HCT116 (cell line): ENCODE measurements around the gene EXOSC1. TPM values are rescaled to one million over a fixed set of nuclear protein-coding genes. Genes with fewer than 3 reads are reported as not detected.

Experiments used
- ATAC-seq: fragments of 200-7000 bp; cut with Tn5 transposase; 2 replicates; pipeline ENCODE4 v1.9.1; 2020; ENCODE audit warnings: mild to moderate bottlenecking, moderate library complexity
- BruUV-seq: library from RNA; stranded (reverse); fragments of 400-500 nt; replicated peaks from 2 replicates; lab custom pipeline; 2021; lab: Mats Ljungman, UMichigan
- CTCF ChIA-PET: fragments of 300-600 bp; sonication (Branson Sonifier 250); formaldehyde crosslinking; loops from one replicate; lab custom pipeline; 2021; ENCODE audit warnings: antibody characterized with exemption; lab: Charles Lee
- POLR2A ChIA-PET: fragments of 300-600, 350-600 bp; sonication (Branson Sonifier 250); formaldehyde crosslinking; loops from one replicate; lab custom pipeline; 2021; ENCODE audit warnings: antibody characterized with exemption; lab: Charles Lee
- RAD21 ChIA-PET, 2 experiments: fragments of 300-600 bp; sonication (Branson Sonifier 250); formaldehyde crosslinking; loops; one replicate each; lab custom pipeline; 2023; ENCODE audit warnings: low total read pairs in 2 of 2; ENCODE audit not compliant: uncharacterized antibody in 2 of 2, unreplicated experiment in 2 of 2, low non-redundant PET in 1 of 2; lab: Charles Lee
- DNase-seq: peaks from one replicate; pipeline ENCODE4 v3.0.0-alpha.2; 2010; ENCODE audit warnings: low read depth, low spot score
- H2AFZ ChIP-seq: fragments of 200-600 bp; shearing (Covaris generic), sonication (generic); 2 replicates; pipeline ENCODE4 v1.6.1; 2017; ENCODE audit warnings: low read depth, mixed run types, mixed read lengths, antibody characterized with exemption, low read length; ENCODE audit not compliant: poor library complexity, severe bottlenecking
- H3K27ac ChIP-seq: 2 replicates; pipeline ENCODE4 v1.5.1; 2012; ENCODE audit warnings: low read depth, low read length
- H3K27me3 ChIP-seq: fragments of 200-600 bp; sonication (generic); 2 replicates; pipeline ENCODE4 v1.6.1; 2016; ENCODE audit warnings: mixed run types, low read length, mixed read lengths; ENCODE audit not compliant: insufficient read depth
- H3K36me3 ChIP-seq, 2 experiments: fragments of 200-500 bp in 1 of 2; fragments of 200-600 bp in 1 of 2; sonication (Bioruptor generic) in 1 of 2; sonication (generic) in 1 of 2; 2 replicates each; pipeline versions ENCODE4 v1.5.1 to v1.6.1; 2014 to 2016; ENCODE audit warnings: low read length in 2 of 2, inconsistent platforms in 1 of 2, mixed read lengths in 1 of 2, mixed run types in 1 of 2; ENCODE audit not compliant: insufficient read depth in 2 of 2, control insufficient read depth in 1 of 2
- H3K4me1 ChIP-seq, 2 experiments: fragments of 200-600 bp in 1 of 2; sonication (generic) in 1 of 2; 2 replicates each; pipeline versions ENCODE4 v1.5.1 to v1.6.1; 2012 to 2017; ENCODE audit warnings: low read length in 2 of 2, inconsistent platforms in 1 of 2, mild to moderate bottlenecking in 1 of 2, mixed read lengths in 1 of 2, mixed run types in 1 of 2, moderate library complexity in 1 of 2; ENCODE audit not compliant: insufficient read depth in 2 of 2, control insufficient read depth in 1 of 2
- H3K4me2 ChIP-seq: fragments of 200-600 bp; sonication (generic); 2 replicates; pipeline ENCODE4 v1.6.1; 2017; ENCODE audit warnings: mixed run types, low read length, mixed read lengths
- H3K4me3 ChIP-seq, 2 experiments: fragments of 200-600 bp in 1 of 2; sonication (generic) in 1 of 2; replicated peaks in 1 of 2; 2 replicates each; pipeline ENCODE4 v1.5.1; 2011 to 2016; ENCODE audit warnings: low read length in 2 of 2, control low read depth in 1 of 2, low read depth in 1 of 2, mild to moderate bottlenecking in 1 of 2, mixed read lengths in 1 of 2, mixed run types in 1 of 2
- H3K79me2 ChIP-seq: fragments of 200-600 bp; sonication (generic); 2 replicates; pipeline ENCODE4 v1.6.1; 2017; ENCODE audit warnings: mild to moderate bottlenecking, mixed run types, low read length, moderate library complexity, mixed read lengths; ENCODE audit not compliant: insufficient read depth
- H3K9ac ChIP-seq: fragments of 200-600 bp; sonication (generic); 2 replicates; pipeline ENCODE4 v1.6.1; 2016; ENCODE audit warnings: low read length, mixed read lengths
- H3K9me2 ChIP-seq: fragments of 200-600 bp; sonication (generic), shearing (Covaris generic); 2 replicates; pipeline ENCODE4 v1.6.1; 2017; ENCODE audit warnings: mixed run types, mild to moderate bottlenecking, moderate library complexity; ENCODE audit not compliant: insufficient read depth
- H3K9me3 ChIP-seq, 2 experiments: fragments of 200-500 bp in 1 of 2; fragments of 200-600 bp in 1 of 2; sonication (Bioruptor generic) in 1 of 2; sonication (generic) in 1 of 2; 2 replicates each; pipeline ENCODE4 v1.6.1; 2014 to 2017; ENCODE audit warnings: low read length in 2 of 2, mixed read lengths in 2 of 2, inconsistent platforms in 1 of 2, low read depth in 1 of 2, mild to moderate bottlenecking in 1 of 2, mixed run types in 1 of 2, moderate library complexity in 1 of 2; ENCODE audit not compliant: control insufficient read depth in 1 of 2, insufficient read depth in 1 of 2
- H4K20me1 ChIP-seq: fragments of 200-600 bp; sonication (generic), shearing (Covaris generic); 2 replicates; pipeline ENCODE4 v1.6.1; 2017; ENCODE audit warnings: mixed run types, mild to moderate bottlenecking, moderate library complexity; ENCODE audit not compliant: insufficient read depth
- FOSL1 ChIP-seq: IDR thresholded peaks from 2 replicates; pipeline ENCODE4 v1.6.1; 2012; ENCODE audit warnings: low read depth
- POLR2AphosphoS5 ChIP-seq: IDR thresholded peaks from 2 replicates; pipeline ENCODE4 v1.6.1; 2011; ENCODE audit warnings: mild to moderate bottlenecking, low read depth, low read length, moderate library complexity
- RAD21 ChIP-seq: IDR thresholded peaks from 2 replicates; pipeline ENCODE4 v1.6.1; 2012; ENCODE audit warnings: low read depth, mild to moderate bottlenecking
- SP1 ChIP-seq: IDR thresholded peaks from 2 replicates; pipeline ENCODE4 v1.6.1; 2012; ENCODE audit warnings: low read depth
- TCF7L2 ChIP-seq: IDR thresholded peaks from 2 replicates; pipeline ENCODE4 v1.7.0; 2011; ENCODE audit warnings: borderline replicate concordance, inconsistent platforms; ENCODE audit not compliant: insufficient read depth, insufficient read length; ENCODE audit errors: extremely low read depth
- intact Hi-C: fragments of 100-400 bp; cut with micrococcal nuclease; formaldehyde crosslinking; loops from 2 replicates; pipeline ENCODE4 v1.10.0; 2022
- total RNA-seq: library from RNA; stranded (reverse); gene quantifications from one replicate; pipeline ENCODE4 v1.2.1, GENCODE V29; 2021; ENCODE audit not compliant: unreplicated experiment
- TF ChIP-seq, protein P1 (sequence below), 3 experiments: fragments of 200-600 bp in 1 of 3; sonication (generic) in 1 of 3; IDR thresholded peaks in 2 of 3; conservative IDR thresholded peaks in 1 of 3; 2 replicates each; pipeline ENCODE4 v1.5.1; 2012 to 2017; ENCODE audit warnings: low read depth in 2 of 3, low read length in 2 of 3, antibody characterized with exemption in 1 of 3, borderline replicate concordance in 1 of 3, control low read depth in 1 of 3, mild to moderate bottlenecking in 1 of 3, mixed read lengths in 1 of 3, mixed run types in 1 of 3, moderate library complexity in 1 of 3; ENCODE audit not compliant: insufficient read depth in 1 of 3
- TF ChIP-seq, protein P2 (sequence below): IDR thresholded peaks from 2 replicates; pipeline ENCODE4 v1.6.1; 2012; ENCODE audit warnings: low read depth
- TF ChIP-seq, protein P3 (sequence below): IDR thresholded peaks from 2 replicates; pipeline ENCODE4 v1.6.1; 2011; ENCODE audit warnings: mild to moderate bottlenecking, low read length, moderate library complexity; ENCODE audit not compliant: insufficient replicate concordance; ENCODE audit errors: extremely low read depth
- TF ChIP-seq, protein P4 (sequence below): IDR thresholded peaks from 2 replicates; pipeline ENCODE4 v1.6.1; 2012

Gene EXOSC1
- total RNA-seq, 1 experiment from 2014 or later, result 38.9 TPM

DNA sequence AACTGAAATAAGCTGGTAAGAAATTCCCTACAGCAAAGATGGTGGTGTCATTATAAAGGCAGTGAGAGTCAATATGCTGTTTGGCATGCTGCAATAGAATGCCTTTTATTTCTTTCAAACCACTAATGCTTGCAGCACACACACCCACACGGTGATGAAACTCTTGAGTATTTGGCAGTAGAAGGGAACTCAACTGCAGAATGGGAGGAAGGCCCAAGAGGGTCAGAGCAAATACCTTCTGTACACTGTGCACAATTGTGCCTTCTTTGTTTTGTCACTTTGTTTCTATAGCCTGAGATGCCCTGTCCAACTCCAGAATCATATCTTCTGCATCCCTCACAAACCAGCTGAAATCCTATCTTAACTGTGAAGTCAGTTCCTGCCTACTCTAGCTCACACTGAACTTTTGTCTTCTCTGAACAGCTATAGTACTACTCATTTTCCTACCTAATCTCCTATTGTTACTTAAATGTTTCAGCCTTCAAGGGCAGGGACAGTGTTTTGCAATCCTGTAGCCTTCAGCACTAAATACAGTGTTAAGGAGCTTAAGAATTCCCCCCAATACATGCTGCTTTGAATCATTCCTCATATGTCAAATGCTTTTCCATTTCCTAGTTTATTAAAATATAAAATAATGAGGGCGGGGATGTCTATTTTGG is 30.3 kb upstream of the EXOSC1 start:
- H4K20me1 ChIP-seq, result peaks cover 3% of the 10 kb centered on the region; the same call in 1 of the 2 replicates
- H3K9ac ChIP-seq, result no peak overlapping the region
- ChIA-PET RAD21 (no interaction called here), CTCF (no interaction called here), POLR2A (no interaction called here)
- H3K4me2 ChIP-seq, result no peak overlapping the region
- no peak for ATAC-seq
- no peak overlapping the region for H3K4me3 ChIP-seq
- H3K9me2 ChIP-seq, result no peaks in the 10 kb centered on the region
- TF ChIP-seq SP1 (no peak), TCF7L2 (no peak), FOSL1 (no peak), POLR2AphosphoS5 (no peak), RAD21 (no peak)
- TF ChIP-seq, protein P1, sequence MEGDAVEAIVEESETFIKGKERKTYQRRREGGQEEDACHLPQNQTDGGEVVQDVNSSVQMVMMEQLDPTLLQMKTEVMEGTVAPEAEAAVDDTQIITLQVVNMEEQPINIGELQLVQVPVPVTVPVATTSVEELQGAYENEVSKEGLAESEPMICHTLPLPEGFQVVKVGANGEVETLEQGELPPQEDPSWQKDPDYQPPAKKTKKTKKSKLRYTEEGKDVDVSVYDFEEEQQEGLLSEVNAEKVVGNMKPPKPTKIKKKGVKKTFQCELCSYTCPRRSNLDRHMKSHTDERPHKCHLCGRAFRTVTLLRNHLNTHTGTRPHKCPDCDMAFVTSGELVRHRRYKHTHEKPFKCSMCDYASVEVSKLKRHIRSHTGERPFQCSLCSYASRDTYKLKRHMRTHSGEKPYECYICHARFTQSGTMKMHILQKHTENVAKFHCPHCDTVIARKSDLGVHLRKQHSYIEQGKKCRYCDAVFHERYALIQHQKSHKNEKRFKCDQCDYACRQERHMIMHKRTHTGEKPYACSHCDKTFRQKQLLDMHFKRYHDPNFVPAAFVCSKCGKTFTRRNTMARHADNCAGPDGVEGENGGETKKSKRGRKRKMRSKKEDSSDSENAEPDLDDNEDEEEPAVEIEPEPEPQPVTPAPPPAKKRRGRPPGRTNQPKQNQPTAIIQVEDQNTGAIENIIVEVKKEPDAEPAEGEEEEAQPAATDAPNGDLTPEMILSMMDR (IDR thresholded peaks at IDR 0.05 in 2 of 3, conservative IDR thresholded peaks at IDR 0.05 in 1 of 3; ENCODE audit: borderline replicate concordance in 1 of 3, insufficient read depth in 1 of 3, low read depth in 2 of 3, low read length in 2 of 3), result no peak
- TF ChIP-seq, protein P2, sequence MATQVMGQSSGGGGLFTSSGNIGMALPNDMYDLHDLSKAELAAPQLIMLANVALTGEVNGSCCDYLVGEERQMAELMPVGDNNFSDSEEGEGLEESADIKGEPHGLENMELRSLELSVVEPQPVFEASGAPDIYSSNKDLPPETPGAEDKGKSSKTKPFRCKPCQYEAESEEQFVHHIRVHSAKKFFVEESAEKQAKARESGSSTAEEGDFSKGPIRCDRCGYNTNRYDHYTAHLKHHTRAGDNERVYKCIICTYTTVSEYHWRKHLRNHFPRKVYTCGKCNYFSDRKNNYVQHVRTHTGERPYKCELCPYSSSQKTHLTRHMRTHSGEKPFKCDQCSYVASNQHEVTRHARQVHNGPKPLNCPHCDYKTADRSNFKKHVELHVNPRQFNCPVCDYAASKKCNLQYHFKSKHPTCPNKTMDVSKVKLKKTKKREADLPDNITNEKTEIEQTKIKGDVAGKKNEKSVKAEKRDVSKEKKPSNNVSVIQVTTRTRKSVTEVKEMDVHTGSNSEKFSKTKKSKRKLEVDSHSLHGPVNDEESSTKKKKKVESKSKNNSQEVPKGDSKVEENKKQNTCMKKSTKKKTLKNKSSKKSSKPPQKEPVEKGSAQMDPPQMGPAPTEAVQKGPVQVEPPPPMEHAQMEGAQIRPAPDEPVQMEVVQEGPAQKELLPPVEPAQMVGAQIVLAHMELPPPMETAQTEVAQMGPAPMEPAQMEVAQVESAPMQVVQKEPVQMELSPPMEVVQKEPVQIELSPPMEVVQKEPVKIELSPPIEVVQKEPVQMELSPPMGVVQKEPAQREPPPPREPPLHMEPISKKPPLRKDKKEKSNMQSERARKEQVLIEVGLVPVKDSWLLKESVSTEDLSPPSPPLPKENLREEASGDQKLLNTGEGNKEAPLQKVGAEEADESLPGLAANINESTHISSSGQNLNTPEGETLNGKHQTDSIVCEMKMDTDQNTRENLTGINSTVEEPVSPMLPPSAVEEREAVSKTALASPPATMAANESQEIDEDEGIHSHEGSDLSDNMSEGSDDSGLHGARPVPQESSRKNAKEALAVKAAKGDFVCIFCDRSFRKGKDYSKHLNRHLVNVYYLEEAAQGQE, result no peak
- TF ChIP-seq, protein P3, sequence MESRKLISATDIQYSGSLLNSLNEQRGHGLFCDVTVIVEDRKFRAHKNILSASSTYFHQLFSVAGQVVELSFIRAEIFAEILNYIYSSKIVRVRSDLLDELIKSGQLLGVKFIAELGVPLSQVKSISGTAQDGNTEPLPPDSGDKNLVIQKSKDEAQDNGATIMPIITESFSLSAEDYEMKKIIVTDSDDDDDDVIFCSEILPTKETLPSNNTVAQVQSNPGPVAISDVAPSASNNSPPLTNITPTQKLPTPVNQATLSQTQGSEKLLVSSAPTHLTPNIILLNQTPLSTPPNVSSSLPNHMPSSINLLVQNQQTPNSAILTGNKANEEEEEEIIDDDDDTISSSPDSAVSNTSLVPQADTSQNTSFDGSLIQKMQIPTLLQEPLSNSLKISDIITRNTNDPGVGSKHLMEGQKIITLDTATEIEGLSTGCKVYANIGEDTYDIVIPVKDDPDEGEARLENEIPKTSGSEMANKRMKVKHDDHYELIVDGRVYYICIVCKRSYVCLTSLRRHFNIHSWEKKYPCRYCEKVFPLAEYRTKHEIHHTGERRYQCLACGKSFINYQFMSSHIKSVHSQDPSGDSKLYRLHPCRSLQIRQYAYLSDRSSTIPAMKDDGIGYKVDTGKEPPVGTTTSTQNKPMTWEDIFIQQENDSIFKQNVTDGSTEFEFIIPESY, result no peak
- TF ChIP-seq, protein P4, sequence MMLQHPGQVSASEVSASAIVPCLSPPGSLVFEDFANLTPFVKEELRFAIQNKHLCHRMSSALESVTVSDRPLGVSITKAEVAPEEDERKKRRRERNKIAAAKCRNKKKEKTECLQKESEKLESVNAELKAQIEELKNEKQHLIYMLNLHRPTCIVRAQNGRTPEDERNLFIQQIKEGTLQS, result no peak
- intact Hi-C loops, result no loop called here
- no peaks in the 10 kb centered on the region for H3K9me3 ChIP-seq
- no peaks in the 10 kb centered on the region; a peak in 1 of 4 replicates for H3K4me1 ChIP-seq
- no peak for DNase-seq
- H3K36me3 ChIP-seq, result peaks cover 71 to 72% of the 10 kb centered on the region in 2 experiments
- no peak overlapping the region for H2AFZ ChIP-seq
- peaks cover 8% of the 10 kb centered on the region; the same call in 1 of the 2 replicates for H3K79me2 ChIP-seq
- no peaks in the 10 kb centered on the region for H3K27me3 ChIP-seq
- BruUV-seq, result no TSS peak
- H3K27ac ChIP-seq, result no peak overlapping the region
